OCI-M1 (cell line): ENCODE results near the gene ODC1.

Experiments
- DNase-seq: peaks from one replicate; lab custom pipeline; 2025; lab: John Stamatoyannopoulos, UW

The ODC1 gene

DNA sequence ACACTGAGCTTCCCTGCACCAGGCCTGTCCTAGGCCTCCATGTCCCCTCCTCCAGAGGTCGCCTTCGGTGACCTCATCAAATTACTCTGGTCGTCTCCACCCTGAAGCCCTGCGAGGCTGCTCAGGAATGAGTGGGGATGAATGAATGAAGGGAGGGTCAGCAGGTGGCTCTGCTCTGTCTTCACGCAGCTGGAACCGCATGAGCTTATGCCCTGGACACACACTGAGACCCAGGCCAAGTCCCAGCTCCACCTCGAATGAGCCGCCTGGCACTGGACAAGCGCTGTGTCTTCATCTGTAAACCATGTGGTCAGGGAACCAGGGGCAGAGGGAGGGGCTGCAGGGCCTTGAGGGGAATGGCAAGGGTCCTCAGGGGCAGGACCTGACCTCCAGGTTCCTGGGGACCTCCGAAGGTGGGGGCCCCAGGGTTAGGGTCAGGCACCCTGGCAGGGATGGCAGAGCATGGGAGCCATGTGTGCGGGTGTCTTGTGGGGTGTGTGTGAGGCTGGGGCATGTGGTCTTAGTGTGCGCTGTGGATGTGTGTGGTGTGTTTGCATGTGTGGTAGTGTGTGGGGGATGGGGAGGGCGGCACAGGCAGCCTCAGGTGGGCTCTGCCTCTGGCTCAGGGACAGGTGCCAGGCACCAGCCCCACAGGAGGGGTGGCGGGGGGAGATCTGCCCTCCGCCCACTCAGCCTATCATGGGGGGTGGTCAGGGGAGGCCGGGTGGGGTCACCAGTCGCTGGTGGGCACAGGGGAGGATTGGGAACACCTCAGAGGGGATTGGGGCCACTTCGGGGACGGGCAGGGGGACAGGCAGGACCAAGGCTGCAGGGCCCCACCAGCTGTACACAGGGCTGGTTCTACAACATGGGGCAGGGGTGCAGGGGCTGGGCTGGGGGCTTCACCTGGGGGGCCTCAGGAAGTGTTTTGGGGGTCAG lies 13.9 kb downstream of the ODC1 start:
- no peak for DNase-seq

DNA sequence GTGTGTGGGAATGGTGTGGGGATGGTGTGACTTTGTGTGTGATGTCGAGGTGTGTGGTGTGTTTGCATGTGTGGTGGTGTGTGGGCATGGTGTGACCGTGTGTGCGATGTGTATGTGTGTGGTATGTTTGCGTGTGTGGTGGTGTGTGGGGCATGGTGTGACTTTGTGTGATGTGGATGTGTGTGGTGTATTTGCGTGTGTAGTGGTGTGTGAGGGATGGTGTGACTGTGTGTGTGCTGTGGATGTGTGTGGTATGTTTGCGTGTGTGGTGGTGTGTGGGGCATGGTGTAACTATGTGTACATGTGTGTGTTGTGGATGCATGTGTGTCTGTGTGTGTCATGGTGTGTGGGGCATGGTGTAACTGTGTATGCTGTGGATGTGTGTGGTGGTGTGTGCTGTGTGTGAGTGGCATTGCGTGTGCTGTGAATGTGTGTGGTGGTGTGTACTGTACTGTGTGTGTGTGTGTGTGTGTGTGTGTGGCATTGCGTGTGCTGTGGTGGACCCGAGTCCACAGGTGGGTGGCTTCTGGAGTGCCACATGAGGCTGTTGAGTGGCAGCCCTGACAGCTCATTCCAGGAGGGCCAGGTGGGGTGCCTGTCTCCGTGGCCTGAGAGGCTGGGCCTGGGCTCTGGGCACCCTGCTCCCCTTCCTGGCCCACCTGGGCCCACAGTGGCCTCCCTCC lies 14.7 kb downstream of the ODC1 start:
- no peak for DNase-seq

DNA sequence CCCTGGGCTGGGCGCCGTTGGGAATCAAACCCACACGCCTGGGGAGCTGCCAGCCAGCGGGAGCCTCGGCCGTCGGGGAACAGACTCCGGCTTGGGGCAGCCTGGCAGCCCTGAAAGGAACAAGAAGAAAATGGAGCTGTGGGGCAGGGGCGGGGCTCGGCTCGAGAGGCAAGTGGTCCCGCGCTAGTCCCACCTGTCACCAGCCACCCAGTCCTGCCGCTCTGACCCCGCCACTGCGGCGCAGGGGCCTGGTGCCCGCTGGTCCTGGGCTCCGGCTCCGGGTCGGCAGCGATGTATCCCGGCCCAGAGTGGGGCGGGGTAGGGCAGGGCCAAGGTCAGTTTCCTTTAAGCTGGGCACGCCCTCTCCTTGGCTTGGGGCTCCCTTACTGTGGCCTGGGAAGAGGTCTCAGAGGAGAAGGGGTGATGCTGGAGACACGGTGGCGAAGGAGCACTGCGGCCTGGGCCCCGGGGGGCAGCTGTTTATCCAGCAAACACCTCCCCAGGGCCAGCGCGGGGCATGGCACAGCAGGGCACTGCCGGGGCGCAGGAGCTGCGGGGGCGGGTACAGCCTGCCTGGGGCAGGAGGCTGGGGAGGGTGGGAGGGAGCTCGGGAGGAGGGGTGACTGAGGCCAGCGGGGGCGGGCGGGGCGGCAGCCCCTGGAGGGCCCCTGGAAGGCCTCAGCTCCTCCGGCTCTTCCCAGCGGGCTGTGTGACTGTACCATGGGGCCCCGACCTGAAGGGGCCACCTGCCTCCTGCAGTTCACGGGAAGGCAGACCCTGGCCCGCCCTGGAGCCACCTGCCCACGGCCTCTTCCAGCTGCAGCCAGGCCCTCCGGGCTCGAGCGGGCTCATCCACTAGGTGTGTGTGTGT lies 15.6 kb downstream of the ODC1 start:
- peak; percentile 29 for DNase-seq

DNA sequence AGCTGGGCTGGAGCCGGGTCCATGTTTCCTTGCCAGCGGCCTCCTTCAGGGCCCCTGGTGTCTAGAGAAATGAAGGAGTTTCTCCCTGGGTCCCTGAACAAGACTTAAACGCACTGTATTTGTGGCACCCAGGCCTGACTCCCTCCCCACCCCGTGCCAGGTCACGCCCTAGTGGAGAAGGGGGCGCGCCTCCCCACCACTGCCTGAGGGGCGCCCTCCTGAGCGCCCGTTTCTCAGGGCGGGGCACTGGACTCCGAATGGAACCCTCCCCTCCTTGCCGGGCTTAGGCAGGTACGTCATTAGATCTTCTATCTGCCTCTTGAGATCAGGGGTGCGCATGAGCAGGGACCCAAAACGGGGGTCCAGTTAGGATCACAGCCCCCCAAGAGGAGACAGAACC lies 16.3 kb downstream of the ODC1 start:
- DNase-seq = no peak

DNA sequence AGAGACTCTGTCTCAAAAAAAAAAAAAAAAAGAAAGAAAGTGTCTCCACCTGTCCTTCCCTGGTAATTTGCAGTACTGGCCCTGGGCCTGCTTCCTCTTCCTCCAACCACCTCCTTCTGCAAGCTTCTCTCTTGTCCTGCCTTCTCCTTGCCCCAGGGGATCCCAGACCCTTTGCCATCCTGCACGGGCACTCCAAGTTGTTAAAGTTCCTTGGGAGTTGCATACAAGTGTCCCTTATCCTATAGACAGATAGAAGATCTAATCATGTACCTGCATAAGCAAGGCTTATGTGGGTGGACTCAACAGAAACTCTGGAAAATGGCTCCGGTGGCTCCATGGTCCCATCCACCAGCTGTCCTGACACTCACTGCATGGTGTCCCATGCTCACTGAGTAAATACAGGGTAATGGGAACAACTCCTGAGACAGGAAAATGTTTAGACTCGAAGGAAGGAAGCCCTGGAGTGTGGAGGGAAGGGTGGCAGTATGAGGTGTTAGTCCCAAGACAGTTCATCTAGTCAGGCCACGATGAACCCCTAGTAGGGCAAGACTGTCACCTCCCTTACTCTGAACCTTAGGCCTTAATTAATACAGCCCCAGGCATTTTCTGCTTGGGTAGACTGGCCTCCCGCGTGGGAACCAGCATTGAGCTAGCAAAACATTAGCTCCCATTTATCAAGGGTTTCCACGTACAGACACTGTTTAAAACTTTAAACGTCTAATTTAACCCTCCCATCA lies 17.1 kb downstream of the ODC1 start:
- DNase-seq = no peak

DNA sequence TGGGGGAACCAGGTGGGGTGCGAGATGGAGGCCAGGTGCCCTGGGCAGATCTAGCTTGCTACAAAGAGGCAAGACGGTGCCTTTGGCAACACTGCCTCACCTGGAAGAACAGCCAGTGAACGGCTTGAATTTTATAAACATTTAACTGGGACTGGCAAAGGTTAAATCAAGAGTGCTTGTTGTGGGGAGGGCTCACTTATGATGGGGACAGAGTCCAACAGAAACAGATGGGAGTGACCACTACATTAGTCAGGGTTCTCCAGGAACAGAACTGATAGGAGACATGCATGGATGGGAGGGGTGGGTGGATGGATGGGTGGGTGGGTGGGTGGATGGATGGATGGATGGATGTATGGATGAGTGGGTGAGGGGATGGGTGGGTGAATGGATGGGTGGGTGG lies 19.2 kb downstream of the ODC1 start:
- no peak for DNase-seq

DNA sequence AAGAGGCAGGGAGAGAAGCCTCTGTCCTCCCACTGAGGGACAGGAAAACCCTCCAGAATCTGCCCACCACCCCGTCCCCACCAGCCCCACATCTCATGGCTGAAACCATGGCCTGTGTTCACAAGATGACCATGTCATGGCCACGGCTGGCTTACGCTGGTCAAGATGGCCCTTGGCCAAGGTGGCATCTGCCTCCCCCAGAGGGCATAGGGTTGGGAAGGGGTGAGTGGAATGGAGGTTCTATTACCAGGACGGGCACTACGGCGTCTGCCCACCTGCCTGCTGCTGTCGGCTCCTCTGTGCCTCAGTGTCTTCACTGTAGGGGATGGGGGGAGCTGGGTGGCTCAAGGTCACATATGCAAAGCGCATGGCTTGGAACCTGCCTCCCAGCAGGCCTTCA lies 19.8 kb downstream of the ODC1 start:
- DNase-seq = no peak

DNA sequence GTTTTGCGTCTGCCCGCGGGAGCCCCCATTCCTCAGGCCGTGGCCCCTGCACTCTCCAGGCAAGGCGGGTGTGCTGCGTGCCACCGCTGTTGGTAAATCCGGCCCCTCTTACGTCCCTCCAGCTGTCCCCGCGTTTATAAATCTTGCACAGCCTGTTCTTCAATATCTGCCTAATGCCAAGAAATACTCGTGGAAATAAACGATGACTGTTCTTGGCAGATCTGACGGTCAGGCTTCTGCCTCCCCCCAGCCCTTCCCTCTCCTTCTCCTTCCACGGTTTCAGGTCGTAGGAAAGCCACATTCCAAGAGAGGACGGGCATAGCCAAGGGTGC lies 20.5 kb downstream of the ODC1 start:
- no peak for DNase-seq

DNA sequence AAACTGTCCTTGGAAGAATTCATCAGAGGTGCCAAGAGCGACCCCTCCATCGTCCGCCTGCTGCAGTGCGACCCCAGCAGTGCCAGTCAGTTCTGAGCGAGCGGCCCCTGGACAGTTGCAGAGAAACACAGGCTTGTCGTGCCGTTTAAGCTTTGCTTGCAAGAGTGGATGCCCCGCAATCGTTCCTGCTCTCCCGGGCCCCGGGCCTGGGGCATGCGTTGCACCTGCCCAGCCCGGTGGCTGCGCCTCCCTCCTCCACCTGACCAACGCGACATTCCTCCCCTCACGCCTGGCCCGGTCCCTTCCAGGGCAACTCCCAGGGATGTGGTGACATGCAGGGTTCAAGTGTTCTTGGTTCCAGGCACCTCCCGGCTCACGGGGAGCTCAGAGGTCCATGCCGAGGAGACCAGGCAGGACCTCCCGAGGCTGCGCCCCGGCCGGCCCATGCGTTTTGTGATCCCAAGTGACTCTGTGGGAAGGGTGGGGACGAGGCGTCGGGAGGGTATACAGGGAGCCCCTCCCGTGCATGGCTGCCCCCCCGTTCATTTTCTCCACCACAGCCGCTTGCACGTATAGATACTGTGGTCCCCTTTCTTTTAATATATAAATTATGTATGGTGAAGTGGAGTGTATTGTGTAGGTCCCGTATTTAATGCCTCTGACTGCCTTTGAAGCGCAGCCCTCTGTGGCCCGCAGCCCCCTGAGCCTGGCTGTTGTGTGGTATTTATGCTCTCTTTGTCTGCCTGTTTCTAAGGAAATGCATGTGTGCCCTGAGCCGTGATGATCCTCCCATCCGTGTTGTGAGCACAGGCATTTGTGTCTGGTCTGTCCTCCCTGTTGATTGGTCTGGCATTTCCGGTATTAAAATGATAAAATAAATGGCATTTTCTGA lies 21.2 kb downstream of the ODC1 start:
- DNase-seq = no peak

DNA sequence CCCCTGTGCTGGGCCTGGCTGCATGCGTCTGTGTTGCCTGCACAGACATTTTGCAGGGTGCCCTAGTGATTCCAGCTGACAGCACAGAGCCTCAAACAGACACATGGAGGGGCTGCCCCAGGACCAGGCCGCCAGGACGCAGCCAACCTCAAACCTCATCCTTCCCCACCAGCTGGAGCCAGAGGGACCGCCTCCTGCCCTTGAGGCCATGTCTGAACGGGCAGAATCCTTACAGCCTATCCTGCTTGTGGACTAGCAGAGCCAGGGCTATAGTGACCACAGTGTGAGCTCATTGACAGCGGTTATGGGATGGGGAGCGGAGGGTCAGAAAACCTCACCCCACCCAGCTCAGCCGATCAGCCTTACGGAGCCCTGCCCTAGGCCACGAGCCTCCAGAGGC lies 22.4 kb downstream of the ODC1 start:
- DNase-seq = no peak

DNA sequence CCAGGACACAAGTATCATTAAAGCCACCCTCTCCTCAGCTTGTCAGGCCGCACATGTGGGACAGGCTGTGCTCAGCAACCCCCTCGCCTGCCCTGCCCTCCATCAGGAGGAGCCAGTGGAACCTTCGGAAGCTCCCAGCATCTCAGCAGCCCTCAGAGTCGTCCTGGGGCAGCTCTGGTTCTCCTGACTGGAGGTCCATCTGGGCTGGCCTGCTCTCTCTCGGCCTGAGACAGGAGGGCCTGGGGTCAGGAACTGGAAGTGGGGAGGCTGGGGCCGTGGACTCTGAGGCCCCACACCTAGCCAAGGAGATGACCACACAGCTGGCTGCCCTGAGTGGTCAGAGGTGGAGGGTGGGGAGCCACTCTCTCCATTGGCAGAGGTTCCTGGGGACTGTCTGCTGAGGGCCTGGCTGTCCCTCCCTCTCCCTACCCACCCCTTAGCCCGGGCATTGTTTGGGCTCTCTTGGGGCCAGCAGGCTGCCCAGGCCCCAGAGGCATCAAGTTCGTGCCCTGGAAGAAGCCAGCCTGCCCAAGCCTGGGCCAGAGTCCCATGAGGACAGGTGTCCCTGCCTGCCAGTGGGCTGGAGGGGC lies 23.1 kb downstream of the ODC1 start:
- no peak for DNase-seq

DNA sequence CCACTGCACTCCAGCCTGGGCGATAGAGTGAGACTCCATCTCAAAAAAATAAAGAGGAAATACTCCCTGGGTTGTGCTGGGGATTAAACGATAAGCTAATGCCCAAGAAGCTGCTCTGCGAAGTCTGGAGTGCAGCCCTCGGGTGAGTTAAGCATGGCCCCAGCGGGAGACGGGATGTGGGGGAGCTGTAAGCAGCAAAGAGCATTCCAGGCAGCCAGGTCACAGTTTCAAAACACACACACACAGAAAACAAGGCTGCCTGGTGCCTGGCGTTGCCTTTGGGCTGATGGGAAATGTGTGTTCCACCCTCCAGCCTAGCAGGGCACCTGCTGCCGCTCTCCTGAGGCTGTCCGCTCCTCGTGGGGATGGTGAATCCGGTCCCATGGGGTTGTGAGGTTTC lies 24.1 kb downstream of the ODC1 start:
- no peak for DNase-seq

DNA sequence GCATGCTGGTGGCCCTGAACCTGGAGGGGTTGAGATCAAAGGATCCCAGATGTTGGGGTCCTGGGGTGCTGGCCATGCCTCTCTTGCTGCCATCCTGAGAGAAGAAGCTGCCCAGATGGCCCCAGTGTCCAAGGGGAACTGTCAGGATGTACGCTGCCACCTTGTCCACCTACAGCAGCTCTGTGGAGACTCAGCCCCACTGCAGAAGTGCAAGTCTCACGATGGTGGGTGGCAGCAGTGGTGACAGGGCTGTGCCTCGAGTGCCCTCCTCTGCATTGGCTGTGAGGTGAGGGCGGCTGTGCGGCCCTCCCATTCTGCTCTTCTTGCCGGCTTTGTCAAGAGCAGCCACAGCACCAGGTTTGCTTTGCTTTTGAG lies 24.7 kb downstream of the ODC1 start:
- no peak for DNase-seq

DNA sequence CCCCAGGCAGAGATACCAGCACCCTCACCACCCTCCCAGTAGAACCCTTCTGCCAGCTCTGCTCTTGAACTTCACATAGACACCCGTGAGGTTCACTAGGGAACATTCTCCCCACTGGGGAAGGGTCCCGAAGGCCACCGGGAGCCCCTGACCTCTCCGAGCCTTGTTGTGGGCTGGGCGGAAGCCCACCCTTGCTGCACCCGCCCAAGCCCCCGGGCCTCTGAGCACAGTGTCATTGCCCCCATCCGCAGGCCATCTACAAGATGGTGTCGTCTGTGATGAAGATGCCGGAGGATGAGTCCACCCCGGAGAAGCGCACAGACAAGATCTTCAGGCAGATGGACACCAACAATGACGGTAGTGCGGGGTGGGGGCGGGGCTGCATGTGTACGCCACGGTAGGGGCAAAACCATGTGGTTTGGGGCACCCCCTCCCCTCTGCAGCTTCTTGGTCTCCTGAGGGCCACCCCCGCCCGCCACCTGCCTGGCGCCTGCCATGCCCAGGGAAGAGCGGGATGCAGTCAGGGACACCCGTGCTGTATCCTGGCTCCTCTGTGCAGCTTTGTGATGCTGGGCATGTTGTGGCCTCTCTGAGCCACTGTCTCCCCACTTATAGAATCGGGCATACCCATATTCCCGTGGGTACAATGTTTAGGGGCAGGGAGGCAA lies 25.3 kb downstream of the ODC1 start:
- DNase-seq = no peak

DNA sequence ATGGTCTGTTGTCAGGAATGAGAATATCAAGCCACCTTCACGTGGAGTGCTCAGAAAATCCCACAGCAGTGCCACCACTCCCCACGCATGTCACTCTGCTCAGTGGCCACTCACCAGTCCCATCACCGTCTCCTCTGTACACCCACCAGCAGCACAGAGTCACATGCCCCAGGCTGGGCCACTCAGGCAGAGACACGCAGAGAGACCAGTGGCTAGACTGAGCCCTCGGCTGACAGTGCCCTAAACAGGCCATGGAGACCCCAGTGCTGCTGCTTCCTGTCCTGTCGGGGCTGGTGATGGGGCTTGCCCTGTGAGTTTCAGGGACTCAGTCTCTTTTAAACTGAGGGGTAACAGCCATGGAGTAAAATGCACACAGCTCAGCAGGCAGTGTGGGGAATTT lies 25.9 kb downstream of the ODC1 start:
- DNase-seq = no peak

DNA sequence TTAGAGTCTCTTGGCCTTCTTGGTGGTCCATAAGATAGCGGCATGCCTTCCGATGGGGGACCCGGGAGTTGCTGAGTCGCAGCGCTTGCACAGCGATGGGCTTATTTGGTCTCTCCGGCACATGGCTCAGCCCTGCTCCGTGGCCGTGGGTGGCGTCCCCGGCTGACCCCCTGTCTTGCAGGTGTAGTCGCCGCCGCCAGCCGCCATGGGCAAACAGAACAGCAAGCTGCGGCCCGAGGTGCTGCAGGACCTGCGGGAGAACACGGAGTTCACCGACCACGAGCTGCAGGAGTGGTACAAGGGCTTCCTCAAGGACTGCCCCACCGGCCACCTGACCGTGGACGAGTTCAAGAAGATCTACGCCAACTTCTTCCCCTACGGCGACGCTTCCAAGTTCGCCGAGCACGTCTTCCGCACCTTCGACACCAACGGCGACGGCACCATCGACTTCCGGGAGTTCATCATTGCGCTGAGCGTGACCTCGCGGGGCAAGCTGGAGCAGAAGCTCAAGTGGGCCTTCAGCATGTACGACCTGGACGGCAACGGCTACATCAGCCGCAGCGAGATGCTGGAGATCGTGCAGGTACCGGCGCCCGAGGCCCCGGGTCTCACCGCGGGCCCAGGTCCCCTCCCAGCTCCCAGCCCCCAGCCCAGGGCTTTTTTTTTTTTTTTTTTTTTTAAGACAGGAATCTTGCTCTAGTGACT lies 28.4 kb downstream of the ODC1 start:
- no peak for DNase-seq

DNA sequence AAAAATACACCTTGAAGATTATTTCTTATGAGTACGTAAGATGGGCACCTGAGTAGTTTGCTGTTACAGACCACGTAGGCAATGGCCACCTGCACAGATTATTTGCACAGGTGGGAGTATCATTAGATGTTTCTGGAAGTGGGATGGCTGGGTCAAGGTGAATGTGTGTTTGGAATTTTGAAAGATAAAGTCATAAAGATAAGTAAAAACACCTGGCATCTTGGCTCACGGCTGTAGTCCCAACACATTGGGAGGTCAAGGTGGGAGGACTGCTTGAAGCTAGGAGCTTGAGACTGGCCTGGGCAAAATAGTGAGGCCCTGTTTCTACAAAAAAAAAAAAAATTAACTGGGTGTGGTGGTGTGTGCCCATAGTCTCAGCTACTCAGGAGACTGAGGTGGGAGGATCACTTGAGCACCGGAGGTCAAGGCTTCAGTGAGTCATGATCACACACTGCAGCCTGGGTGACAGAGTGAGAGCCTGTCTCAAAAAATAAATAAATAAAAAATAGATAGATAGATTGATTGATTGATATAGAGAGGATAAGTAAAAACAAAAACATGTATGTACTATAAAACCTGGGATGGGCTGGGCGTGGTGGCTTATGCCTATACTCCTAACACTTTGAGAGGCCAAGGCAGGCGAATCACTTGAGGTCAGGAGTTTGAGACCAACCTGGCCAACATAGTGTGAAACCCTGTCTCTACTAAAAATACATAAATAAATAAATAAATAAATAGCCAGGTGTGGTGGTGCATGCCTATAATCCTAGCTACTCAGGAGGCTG lies 30.4 kb downstream of the ODC1 start:
- no peak for DNase-seq

DNA sequence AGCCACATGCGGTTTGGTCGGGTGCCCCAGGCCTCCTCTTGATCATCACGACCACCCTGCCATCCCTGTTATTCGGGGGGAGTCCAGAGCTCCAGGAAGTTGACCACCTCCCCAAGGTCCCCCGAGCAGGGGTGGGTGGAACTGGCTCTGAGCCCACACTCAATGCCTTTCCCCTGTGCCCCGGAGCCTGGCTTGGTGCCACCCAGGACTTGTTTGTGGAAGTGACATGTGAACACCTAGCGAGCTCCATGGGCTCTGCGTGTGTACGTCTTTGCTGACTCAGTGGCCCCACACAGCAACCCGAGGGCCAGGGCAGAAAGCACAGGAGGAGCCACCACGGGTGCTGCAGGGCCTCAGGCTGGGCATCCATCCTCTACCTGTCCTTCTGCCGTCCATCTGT lies 32.5 kb downstream of the ODC1 start:
- DNase-seq = no peak

DNA sequence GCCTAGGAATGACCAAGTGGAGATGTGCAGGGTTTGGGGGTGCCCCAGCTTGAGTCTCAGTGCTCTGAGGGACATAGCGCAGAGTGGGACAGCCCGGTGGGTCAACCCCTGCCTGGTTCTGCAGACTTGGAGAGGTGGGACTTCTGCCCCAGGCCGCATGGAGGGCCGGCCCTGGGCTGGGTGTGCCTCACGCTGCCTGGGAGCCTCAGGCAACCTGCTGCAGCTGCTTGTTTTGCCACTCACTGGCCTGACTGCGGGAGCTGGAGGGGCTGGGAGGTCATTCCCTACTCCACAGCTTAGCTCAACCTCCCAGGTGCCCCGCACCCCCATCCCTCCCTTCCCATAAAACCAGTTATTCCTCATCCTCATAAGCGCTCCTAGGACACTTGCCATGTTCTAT lies 33.1 kb downstream of the ODC1 start:
- DNase-seq = no peak
